ENCODE data around the gene C1orf210.

C1orf210 gene

DNA sequence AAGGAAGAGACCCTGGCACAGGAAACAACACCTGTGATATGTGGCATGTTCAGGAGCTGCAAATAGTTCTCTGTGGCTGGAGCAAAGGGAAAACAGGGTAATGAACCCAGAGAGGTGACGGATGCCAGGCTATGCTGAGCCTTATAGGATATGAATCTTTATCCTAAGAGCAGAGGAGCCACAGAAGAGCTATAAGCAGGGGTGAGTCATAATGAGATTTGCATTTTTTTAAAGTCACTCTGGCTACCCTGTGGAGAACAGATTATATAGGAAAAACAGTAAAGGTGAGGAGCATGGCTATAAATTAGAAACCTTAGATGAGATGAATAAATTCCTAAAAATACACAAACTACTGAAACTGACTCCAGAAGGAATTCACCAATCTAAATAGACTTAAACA is 39.4 kb upstream of the C1orf210 start:
- Histone ChIP-seq H4K20me1 (ENCODE audit: insufficient read depth, low read length, poor library complexity, severe bottlenecking) (no peaks in the 10 kb centered on the region), H2AFZ (ENCODE audit: low read length) (no peak overlapping the region), H3K9me2 (replicated peaks; ENCODE audit: low read depth, low read length) (no peaks in the 10 kb centered on the region), H3K4me3 (ENCODE audit: low read length, poor library complexity, severe bottlenecking) (no peak overlapping the region), H3K9me3 (ENCODE audit: insufficient read depth, low read depth, low read length) (peaks cover 4% of the 10 kb centered on the region; the same call in 1 of the 2 replicates), H3F3A (ENCODE audit: low read depth) (no peaks in the 10 kb centered on the region), H3K4me1 (ENCODE audit: insufficient read depth, low read length, poor library complexity, severe bottlenecking) (peaks cover 4% of the 10 kb centered on the region), H3K36me3 (ENCODE audit: insufficient read depth, low read length) (no peaks in the 10 kb centered on the region), H3K79me2 (ENCODE audit: insufficient read depth, low read length) (no peaks in the 10 kb centered on the region), H3K4me2 (ENCODE audit: low read depth, low read length, poor library complexity, severe bottlenecking) (no peak overlapping the region), H3K9ac (ENCODE audit: low read depth, low read length, poor library complexity, severe bottlenecking) (no peak overlapping the region), H3K27me3 (ENCODE audit: insufficient read depth, low read length, poor library complexity, severe bottlenecking) (no peaks in the 10 kb centered on the region)
- no peak for TF ChIP-seq EZH2phosphoT487 (IDR thresholded peaks at IDR 0.05; ENCODE audit: borderline replicate concordance)
- TF ChIP-seq, protein P1, sequence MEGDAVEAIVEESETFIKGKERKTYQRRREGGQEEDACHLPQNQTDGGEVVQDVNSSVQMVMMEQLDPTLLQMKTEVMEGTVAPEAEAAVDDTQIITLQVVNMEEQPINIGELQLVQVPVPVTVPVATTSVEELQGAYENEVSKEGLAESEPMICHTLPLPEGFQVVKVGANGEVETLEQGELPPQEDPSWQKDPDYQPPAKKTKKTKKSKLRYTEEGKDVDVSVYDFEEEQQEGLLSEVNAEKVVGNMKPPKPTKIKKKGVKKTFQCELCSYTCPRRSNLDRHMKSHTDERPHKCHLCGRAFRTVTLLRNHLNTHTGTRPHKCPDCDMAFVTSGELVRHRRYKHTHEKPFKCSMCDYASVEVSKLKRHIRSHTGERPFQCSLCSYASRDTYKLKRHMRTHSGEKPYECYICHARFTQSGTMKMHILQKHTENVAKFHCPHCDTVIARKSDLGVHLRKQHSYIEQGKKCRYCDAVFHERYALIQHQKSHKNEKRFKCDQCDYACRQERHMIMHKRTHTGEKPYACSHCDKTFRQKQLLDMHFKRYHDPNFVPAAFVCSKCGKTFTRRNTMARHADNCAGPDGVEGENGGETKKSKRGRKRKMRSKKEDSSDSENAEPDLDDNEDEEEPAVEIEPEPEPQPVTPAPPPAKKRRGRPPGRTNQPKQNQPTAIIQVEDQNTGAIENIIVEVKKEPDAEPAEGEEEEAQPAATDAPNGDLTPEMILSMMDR (conservative IDR thresholded peaks at IDR 0.05; ENCODE audit: low read length) = no peak

DNA sequence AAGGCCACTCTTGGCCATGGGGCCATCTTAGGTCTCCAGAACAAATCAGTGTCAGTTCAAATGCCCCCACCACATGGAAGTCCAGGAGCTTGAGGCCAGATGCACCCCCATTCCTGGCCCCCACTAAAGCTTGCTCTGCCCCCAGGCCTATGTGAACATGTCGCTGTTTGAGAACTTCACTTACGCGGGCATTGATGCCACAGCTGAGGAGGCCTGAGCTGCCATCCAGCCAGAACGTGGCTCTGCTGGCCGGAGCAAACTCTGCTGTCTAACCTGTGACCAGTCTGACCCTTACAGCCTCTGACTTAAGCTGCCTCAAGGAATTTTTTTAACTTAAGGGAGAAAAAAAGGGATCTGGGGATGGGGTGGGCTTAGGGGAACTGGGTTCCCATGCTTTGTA is 37.1 kb upstream of the C1orf210 start:
- no peak overlapping the region for H3K4me2 ChIP-seq (ENCODE audit: low read depth, low read length, poor library complexity, severe bottlenecking)
- H3K9me2 ChIP-seq (replicated peaks; ENCODE audit: low read depth, low read length) = no peaks in the 10 kb centered on the region
- no peak overlapping the region for H2AFZ ChIP-seq (ENCODE audit: low read length)
- no peaks in the 10 kb centered on the region for H3K9me3 ChIP-seq (ENCODE audit: insufficient read depth, low read depth, low read length)
- H3F3A ChIP-seq (ENCODE audit: low read depth) = no peaks in the 10 kb centered on the region
- no peak overlapping the region for H3K4me3 ChIP-seq (ENCODE audit: low read length, poor library complexity, severe bottlenecking)
- H3K4me1 ChIP-seq (ENCODE audit: insufficient read depth, low read length, poor library complexity, severe bottlenecking) = peaks cover 2% of the 10 kb centered on the region
- no peaks in the 10 kb centered on the region for H3K27me3 ChIP-seq (ENCODE audit: insufficient read depth, low read length, poor library complexity, severe bottlenecking)
- H3K79me2 ChIP-seq (ENCODE audit: insufficient read depth, low read length) = no peaks in the 10 kb centered on the region
- H4K20me1 ChIP-seq (ENCODE audit: insufficient read depth, low read length, poor library complexity, severe bottlenecking) = no peaks in the 10 kb centered on the region
- no peak overlapping the region for H3K9ac ChIP-seq (ENCODE audit: low read depth, low read length, poor library complexity, severe bottlenecking)
- H3K36me3 ChIP-seq (ENCODE audit: insufficient read depth, low read length) = no peaks in the 10 kb centered on the region
- TF ChIP-seq EZH2phosphoT487 (IDR thresholded peaks at IDR 0.05; ENCODE audit: borderline replicate concordance) = no peak
- TF ChIP-seq, protein P1 (conservative IDR thresholded peaks at IDR 0.05; ENCODE audit: low read length) = no peak

DNA sequence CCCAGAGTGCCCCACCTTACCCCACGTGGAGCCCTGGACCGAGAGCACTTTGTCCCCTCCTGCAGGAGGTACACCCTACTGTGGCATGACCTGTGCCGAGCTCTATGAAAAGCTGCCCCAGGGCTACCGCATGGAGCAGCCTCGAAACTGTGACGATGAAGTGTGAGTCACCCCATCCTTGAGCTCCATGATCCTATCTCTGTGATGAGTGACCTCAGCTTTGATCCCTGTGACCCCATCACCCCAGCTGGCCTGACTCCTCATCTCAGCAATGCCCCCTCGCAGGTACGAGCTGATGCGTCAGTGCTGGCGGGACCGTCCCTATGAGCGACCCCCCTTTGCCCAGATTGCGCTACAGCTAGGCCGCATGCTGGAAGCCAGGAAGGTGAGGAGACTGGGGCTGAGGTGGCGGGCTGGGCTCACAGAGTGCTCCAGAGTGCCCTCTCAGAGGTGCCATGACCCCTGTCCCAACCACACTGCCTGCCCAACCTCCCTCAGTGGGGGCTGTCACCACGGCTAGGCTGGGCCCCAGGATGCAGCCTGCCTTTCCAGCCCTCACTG is 36.0 kb upstream of the C1orf210 start:
- no peaks in the 10 kb centered on the region for H3K36me3 ChIP-seq (ENCODE audit: insufficient read depth, low read length)
- H3K9me3 ChIP-seq (ENCODE audit: insufficient read depth, low read depth, low read length) = no peaks in the 10 kb centered on the region
- H3F3A ChIP-seq (ENCODE audit: low read depth) = no peaks in the 10 kb centered on the region
- no peaks in the 10 kb centered on the region for H3K27me3 ChIP-seq (ENCODE audit: insufficient read depth, low read length, poor library complexity, severe bottlenecking)
- peaks cover 2% of the 10 kb centered on the region for H3K4me1 ChIP-seq (ENCODE audit: insufficient read depth, low read length, poor library complexity, severe bottlenecking)
- no peak overlapping the region for H3K4me3 ChIP-seq (ENCODE audit: low read length, poor library complexity, severe bottlenecking)
- H3K9me2 ChIP-seq (replicated peaks; ENCODE audit: low read depth, low read length) = no peaks in the 10 kb centered on the region
- no peak overlapping the region for H2AFZ ChIP-seq (ENCODE audit: low read length)
- TF ChIP-seq EZH2phosphoT487 (IDR thresholded peaks at IDR 0.05; ENCODE audit: borderline replicate concordance) = no peak
- TF ChIP-seq, protein P1 (conservative IDR thresholded peaks at IDR 0.05; ENCODE audit: low read length) = no peak
- no peak overlapping the region for H3K4me2 ChIP-seq (ENCODE audit: low read depth, low read length, poor library complexity, severe bottlenecking)
- no peak overlapping the region for H3K9ac ChIP-seq (ENCODE audit: low read depth, low read length, poor library complexity, severe bottlenecking)
- H3K79me2 ChIP-seq (ENCODE audit: insufficient read depth, low read length) = no peaks in the 10 kb centered on the region
- H4K20me1 ChIP-seq (ENCODE audit: insufficient read depth, low read length, poor library complexity, severe bottlenecking) = no peaks in the 10 kb centered on the region

All from Loucy (cell line).